GM21723 (cell line): ENCODE results near the gene CHST9.
"Not testable (repeated sequence)": the region's sequence is repeated elsewhere in the genome, so short reads cannot be mapped to it uniquely, and the experiment has no call there.

ENCODE experiments used
- ATAC-seq: cut with Tn5 transposase; IDR thresholded peaks from one replicate; pipeline ENCODE4 v1.9.1; 2021; ENCODE audit warnings: mild to moderate bottlenecking, moderate library complexity; ENCODE audit not compliant: unreplicated experiment

The CHST9 gene

DNA sequence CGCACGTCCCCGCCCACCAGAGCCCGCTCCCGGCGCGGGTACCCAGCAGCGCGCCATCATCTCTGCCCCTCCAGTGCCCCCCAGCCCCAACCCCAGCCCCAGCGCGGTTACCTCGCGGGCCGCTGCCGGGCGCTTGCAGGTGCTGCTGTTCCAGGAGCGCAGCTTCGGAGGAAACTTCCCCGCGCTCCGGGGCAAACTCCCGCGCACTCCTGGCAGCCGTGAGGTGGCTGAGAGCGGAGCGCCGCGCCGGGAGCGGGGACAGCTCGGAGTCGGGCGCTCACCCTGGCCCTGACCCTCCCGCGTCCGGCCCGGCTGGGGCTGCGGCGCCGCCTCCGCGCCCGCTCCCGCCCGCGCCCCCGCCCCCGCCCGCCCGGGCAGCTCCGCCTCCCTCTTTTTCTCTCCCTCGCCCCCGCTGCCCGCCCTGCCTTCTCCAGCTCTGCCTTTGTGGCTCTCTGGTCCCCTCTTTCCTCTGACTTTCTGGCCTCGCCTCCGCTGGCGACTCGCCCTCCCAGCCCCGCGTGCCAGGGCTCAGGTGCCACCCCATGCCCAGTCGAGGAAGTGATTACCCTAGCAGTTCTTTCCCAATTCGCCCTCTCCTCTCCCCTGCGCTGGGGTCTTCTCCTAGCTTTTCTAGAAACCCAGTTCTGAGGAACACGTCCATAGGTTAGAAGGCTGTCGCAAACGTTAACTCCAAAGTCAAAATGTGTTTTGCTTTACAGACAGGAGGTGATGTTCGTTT is at the start of gene CHST9:
Gene CHST9 (minus strand): TSS at position 284 of the 739 bp plus-strand sequence. CDS start 42,499 bp downstream, outside the sequence.
- no peak for ATAC-seq

DNA sequence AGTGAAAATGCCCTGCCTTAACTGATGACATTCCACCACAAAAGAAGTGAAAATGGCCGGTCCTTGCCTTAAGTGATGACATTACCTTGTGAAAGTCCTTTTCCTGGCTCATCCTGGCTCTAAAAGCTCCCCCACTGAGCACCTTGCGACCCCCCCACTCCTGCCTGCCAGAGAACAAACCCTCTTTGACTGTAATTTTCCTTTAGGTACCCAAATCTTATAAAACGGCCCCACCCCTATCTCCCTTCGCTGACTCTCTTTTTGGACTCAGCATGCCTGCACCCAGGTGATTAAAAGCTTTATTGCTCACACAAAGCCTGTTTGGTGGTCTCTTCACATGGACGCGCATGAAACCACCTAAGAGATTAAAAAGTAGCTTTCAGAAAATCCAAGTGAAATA is 47.2 kb upstream of the CHST9 start:
- ATAC-seq = not testable (repeated sequence)

DNA sequence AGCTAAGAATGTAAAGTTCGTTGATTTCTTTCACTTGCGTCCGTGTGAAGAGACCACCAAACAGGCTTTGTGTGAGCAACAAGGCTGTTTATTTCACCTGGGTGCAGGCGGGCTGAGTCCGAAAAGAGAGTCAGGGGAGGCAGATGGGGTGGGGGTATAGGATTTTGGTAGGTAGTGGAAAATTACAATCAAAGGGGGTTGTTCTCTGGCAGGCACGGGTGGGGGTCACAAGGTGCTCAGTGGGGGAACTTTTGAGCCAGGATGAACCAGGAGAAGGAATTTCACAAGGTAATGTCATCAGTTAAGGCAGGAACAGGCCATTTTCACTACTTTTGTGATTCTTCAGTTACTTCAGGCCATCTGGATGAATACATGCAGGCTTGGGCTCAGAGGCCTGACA is 46.6 kb upstream of the CHST9 start:
- ATAC-seq = not testable (repeated sequence)

DNA sequence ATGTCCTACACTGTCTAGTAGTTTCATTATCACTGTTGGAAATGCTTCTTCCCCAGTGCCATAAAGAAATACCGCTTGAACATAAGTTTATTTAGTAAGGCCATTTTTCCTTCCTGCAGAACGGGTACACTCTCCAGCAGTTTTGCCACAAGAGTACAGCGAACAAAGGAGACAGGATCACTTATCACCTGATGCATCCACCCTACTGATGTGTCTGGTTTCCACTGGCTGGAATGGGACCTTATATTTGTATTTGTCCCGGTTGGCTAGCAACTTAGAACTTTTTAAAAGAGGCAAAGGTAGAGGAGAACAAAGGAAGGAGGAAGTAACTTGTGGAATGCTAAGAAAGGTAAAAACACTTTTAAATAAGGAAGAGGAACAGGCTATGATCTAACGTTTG is 46.1 kb upstream of the CHST9 start:
- not testable (repeated sequence) for ATAC-seq

DNA sequence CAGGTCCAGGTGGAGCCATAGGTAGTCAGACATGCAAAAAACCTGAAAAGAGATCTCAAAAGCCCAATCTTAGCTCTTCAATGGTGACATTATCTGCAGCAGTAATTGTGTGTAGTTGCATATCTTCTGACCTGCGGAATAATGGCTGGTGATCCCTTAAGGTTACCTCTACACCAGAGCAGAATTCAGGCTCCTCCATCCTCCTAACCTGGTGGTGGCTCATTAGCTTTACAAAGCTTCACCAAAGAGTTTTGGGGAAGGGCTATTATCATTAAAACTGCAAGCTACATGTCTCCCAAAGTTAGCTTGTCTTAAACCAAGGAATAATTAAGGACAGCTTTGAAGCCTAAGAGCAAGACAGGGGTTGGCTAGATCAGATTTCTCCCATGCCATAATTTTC is 42.6 kb upstream of the CHST9 start:
- no peak for ATAC-seq

DNA sequence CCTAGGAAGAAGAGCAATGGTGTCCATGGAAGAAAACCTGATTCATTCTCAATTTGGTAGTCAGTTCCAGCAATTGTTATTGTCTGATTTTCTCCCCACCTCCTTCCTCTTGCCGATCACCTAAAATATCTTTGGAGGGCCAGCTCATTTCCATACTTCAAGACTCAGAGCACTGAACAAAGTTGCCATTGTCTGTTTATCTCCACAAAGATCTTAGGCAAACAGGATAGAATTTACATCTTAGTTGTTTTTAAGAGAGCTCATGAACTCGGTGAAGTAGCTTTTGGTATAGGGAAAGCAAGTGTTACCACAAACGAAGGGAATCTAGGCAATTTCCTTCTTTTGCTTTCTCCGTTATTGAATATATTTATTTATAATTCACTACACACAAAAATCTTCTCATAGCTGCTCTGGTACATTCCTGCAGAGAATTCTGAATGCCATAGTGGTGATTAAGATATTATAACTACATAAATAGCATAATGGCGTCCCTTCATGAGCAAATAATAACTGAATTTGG is 41.5 kb upstream of the CHST9 start:
- no peak for ATAC-seq

GRCh38 chr18:27225947-27226481 is 40.9 kb upstream of the CHST9 start:
- ATAC-seq = no peak

- ATAC-seq = no peak
Measured at GRCh38 chr18:27223526-27224291, 38.6 kb upstream of the CHST9 start.

DNA sequence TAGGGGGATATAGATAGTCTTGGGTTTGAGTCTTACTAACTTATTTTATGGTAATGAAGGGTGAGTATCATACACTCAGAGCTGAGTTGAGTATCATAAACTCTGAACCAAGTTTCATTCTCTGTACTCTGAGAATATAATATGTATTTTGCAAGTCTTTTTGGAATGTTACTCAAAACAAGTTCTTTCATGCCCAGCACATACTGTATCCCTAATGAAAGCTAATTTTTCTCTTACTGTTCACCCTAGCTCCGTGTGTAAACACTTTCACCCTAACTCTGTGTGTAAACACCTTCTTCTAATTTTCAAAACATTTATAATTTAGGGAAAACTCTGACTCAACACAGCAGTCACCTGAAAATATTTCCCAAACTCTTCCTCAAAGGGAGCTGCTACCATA is 29.7 kb upstream of the CHST9 start:
- ATAC-seq = no peak

DNA sequence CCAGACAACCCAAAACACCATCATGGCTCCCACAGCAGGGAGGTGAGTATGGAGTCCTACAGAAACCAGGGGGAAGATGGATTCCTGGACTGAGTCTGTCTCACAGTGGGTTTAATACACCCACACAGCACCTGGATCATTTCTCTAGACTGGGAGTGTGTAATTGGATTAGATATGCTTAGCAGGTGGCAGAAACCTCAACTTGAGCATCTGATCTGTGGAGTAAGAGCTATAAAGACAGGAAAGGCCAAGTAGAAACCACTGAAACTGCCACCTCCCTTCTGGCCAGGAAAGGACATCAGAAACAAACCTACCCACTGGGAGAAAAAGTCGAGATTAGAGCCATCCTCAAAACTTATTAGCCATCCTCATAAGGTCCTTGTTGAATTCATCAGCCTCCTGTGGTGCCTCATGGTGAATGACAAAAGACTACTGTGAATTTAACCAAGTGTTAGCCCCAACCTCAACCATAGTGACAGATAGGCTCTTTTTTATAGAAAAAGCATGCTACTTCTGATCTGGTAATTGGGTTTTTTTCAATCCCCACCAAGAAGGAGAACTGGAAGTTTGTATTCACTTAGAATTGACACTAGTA is 28.1 kb upstream of the CHST9 start:
- no peak for ATAC-seq

- ATAC-seq = no peak
Measured at GRCh38 chr18:27211569-27211968, 26.5 kb upstream of the CHST9 start.

DNA sequence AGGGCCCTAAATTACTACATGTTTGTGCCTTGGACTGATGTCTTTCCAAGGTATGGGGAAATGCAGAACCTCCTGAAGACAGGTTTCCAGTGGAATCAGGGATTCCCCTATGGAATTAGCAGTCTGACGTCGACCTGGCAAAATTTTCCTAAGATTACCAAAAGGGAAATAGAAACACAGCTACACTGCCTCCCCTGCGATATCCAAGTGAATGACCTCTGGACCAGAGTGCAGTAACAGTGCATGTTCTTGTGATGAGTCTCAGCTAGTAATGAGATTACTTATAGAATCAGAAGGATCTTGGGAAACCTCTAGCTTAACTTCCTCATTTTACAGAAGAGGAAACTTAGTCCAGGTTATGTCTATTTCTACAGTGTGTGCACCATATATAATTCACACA is 21.3 kb upstream of the CHST9 start:
- ATAC-seq = no peak

DNA sequence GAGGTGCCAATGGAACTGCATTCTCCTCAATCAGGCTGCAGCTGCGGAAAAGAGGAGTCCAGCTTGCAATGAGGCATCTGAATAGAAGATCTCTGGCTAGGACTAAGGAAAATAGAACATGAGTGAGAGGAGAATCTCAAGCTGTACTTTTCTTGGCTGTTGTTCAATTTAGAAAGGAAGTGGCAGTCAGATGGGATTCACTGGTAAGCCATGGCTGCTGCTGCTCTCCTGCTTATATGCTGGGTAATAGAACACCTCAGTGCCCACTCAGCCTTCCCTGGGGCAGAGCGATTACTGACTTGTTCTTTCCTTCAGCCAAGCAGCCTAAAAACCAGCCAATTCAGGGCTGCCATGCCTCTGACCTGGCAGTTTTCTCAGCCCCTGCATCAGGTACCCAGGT is 17.6 kb upstream of the CHST9 start:
- no peak for ATAC-seq

DNA sequence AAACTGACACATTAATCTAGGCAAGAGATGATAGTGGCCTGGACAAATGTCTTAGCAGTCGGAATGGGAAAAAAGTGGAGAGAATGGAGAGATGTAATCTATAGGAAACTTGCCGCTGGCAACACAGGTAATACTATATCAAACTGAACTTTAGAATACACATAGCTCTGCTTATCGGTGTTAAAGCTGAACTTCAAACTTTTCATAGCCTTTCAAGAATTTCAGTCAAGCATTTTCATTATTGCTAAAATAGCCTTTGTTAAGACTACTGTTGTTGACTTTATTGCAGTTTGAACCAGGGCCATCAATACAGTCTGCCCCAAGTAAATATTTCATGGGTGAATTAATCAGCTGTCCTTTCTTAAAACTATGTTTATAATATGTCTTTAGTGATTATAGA is 12.9 kb upstream of the CHST9 start:
- no peak for ATAC-seq

- no peak for ATAC-seq
Measured at GRCh38 chr18:27188309-27188708, 3.2 kb upstream of the CHST9 start.

DNA sequence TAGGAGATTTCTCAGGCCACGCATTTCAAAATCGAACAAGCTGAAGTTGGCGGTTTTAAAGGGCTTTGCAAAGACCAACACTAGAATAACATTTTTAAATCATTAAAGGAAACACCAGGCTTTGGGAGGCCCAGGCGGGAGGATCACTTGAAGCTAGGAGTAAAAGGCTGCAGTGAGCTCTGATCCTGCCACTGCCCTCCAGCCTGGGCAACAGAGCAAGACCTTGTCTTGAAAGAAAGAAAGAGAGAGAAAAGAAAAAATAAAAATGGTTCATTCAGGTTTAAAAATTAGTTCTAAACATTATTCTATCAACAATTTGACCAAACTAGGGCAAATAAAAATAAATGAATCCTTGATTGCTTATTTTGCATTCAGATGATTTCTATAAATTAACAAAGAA is 789 bp upstream of the CHST9 start:
- ATAC-seq = no peak

DNA sequence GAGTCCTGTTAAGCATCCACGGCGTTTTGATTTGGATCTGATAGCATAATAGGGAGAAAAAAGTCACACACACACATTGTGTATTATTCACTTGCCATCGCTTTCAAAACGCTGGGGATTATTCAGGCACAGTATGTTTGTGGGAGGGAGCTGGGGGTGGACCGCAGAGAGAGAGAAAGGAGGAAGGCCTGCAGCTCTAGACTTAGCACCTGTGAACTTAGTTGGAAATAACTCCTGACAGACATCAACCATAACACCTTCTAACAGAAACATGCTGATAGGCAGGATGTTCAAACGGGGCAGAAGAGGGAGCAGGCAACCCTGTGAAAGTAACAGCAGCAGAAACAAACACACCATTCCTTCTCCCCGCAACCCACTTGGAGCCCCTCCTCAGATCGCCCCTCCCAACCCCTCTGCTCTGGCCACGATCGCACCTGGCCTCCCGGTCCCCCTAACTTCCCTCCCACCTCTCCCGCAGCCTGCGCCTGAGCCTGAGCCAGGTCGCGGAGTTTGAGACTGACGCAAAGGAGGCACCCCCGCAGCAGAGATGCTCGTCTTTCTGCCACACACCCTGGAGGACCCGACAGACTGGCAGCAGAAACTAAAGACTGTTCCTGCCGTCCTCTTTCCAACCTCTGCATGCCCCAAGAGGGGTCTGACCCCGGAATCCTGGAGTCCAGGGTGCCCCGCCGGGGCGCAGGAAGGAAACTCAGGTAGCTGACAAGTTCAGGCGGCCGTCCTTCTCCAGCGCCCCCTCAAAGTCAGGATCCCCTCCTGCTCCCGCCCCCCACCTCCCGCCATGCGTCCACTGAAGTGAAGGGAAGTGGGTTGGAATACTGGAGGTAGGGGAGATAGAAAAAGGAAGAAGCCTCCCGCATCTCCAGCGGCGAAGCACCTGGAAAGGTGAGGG is 738 bp downstream of the CHST9 start:
- no peak for ATAC-seq

DNA sequence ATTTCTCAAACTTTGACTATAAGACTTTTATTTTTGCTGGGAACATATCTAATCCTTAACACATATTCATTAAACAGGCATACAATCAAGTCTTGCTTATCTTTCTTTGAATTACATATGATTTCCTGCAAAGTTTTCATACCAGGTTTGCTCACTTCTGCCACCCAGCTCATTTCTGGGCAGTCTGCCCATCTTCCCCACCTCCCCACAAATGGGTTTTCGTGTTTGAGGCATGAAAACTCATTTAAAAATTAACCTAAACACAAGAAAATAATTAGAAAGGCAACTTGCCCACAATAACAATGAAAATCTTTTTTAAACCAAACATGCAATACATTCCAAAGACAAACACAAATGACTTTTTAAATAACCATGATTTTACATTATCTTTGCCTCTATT is 3.4 kb downstream of the CHST9 start:
- no peak for ATAC-seq

- ATAC-seq = no peak
Measured at GRCh38 chr18:27178424-27178823, 6.7 kb downstream of the CHST9 start.

- no peak for ATAC-seq
Measured at GRCh38 chr18:27175914-27176313, 9.2 kb downstream of the CHST9 start.
